ENCODE measurements around the gene DLX2. TPM values are rescaled to one million over a fixed set of nuclear protein-coding genes. Genes with fewer than 3 reads are reported as not detected.

The DLX2 gene
- total and polyA plus RNA-seq, 2 of the 13 experiments (the other 11 are each of a cell fraction or from before 2014, with no cell fraction given): 0.07 to 0.15 TPM

DNA sequence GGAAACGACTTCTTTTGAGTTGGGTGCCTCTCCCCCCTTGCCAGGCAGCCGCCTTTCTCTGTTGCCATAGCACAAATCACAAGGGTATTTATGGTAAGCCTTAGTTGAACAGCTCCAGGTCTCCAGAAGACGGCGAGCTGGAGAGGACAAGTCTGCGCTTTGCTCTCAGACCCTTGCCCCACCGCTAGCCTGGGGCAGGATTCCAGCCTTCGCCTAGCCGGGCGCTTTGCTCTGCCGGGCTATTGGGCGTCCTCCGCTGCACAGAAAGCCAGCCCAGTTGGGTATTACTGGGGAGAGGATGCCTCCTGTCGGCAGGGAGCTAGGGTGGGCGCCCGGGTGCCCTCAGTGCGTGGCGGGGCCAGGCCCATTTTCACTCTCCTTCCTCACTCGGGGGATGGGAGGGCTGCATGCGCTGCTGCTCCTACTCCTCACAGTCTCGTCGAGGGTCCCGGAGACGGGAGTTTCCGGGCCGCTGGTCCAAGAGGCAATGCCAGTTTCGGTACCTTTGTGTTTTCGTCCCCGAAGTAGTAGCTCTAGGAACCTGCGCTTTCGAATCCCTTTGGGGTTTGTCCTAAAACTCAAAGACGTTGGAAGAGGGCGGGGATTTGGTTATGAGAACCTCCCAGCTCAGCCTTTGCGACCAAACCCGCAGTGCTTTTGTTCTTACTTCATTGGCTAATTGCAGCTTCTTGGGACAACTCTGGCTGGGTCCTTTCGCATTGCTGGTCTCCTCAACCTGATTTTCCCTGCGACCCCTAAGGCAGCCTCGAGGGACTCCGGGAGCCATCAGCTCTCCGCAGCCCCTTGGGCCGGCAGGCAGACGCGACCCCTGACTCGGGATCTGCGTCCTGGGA, 3.6 kb upstream of the DLX2 start (continued):
- TF ChIP-seq, protein P1, sequence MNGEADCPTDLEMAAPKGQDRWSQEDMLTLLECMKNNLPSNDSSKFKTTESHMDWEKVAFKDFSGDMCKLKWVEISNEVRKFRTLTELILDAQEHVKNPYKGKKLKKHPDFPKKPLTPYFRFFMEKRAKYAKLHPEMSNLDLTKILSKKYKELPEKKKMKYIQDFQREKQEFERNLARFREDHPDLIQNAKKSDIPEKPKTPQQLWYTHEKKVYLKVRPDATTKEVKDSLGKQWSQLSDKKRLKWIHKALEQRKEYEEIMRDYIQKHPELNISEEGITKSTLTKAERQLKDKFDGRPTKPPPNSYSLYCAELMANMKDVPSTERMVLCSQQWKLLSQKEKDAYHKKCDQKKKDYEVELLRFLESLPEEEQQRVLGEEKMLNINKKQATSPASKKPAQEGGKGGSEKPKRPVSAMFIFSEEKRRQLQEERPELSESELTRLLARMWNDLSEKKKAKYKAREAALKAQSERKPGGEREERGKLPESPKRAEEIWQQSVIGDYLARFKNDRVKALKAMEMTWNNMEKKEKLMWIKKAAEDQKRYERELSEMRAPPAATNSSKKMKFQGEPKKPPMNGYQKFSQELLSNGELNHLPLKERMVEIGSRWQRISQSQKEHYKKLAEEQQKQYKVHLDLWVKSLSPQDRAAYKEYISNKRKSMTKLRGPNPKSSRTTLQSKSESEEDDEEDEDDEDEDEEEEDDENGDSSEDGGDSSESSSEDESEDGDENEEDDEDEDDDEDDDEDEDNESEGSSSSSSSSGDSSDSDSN (CRISPR knock-in tag; IDR thresholded peaks at IDR 0.05): peak; percentile 65; the same call in 1 of the 2 replicates
- TF ChIP-seq FLYWCH1 (CRISPR knock-in tag; IDR thresholded peaks at IDR 0.05): no peak
- TF ChIP-seq KDM5B (CRISPR knock-in tag; IDR thresholded peaks at IDR 0.05; ENCODE audit: borderline replicate concordance): peak; percentile 53; the same call in 1 of the 2 replicates
- no peak for TF ChIP-seq ZNF790 (CRISPR knock-in tag; IDR thresholded peaks at IDR 0.05; ENCODE audit: borderline replicate concordance)
- no peak for TF ChIP-seq ETV5 (CRISPR knock-in tag; IDR thresholded peaks at IDR 0.05; ENCODE audit: borderline replicate concordance)
- TF ChIP-seq, protein P2, sequence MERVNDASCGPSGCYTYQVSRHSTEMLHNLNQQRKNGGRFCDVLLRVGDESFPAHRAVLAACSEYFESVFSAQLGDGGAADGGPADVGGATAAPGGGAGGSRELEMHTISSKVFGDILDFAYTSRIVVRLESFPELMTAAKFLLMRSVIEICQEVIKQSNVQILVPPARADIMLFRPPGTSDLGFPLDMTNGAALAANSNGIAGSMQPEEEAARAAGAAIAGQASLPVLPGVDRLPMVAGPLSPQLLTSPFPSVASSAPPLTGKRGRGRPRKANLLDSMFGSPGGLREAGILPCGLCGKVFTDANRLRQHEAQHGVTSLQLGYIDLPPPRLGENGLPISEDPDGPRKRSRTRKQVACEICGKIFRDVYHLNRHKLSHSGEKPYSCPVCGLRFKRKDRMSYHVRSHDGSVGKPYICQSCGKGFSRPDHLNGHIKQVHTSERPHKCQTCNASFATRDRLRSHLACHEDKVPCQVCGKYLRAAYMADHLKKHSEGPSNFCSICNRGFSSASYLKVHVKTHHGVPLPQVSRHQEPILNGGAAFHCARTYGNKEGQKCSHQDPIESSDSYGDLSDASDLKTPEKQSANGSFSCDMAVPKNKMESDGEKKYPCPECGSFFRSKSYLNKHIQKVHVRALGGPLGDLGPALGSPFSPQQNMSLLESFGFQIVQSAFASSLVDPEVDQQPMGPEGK (CRISPR knock-in tag; IDR thresholded peaks at IDR 0.05): no peak
- TF ChIP-seq YY1 (IDR thresholded peaks at IDR 0.05; ENCODE audit: insufficient read depth, insufficient replicate concordance, low read depth, low read length): no peak
- no peak for TF ChIP-seq ASH2L (IDR thresholded peaks at IDR 0.05; ENCODE audit: insufficient read length, low read depth, low read length)
- no peak for TF ChIP-seq KDM5A (IDR thresholded peaks at IDR 0.05; ENCODE audit: borderline replicate concordance, low read length)
- TF ChIP-seq ZMAT3 (CRISPR knock-in tag; conservative IDR thresholded peaks at IDR 0.05): no peak
- no peak for TF ChIP-seq RFX3 (CRISPR knock-in tag; IDR thresholded peaks at IDR 0.05)
- no peak for TF ChIP-seq NCOR1 (IDR thresholded peaks at IDR 0.05; ENCODE audit: borderline replicate concordance, low read length)
- no peak for TF ChIP-seq LCORL (IDR thresholded peaks at IDR 0.05)
- peak; percentile 83 for TF ChIP-seq LCORL (CRISPR knock-in tag; IDR thresholded peaks at IDR 0.05)
- no peak for TF ChIP-seq SUZ12 (IDR thresholded peaks at IDR 0.05; ENCODE audit: low read depth, low read length)
- TF ChIP-seq, protein P3, sequence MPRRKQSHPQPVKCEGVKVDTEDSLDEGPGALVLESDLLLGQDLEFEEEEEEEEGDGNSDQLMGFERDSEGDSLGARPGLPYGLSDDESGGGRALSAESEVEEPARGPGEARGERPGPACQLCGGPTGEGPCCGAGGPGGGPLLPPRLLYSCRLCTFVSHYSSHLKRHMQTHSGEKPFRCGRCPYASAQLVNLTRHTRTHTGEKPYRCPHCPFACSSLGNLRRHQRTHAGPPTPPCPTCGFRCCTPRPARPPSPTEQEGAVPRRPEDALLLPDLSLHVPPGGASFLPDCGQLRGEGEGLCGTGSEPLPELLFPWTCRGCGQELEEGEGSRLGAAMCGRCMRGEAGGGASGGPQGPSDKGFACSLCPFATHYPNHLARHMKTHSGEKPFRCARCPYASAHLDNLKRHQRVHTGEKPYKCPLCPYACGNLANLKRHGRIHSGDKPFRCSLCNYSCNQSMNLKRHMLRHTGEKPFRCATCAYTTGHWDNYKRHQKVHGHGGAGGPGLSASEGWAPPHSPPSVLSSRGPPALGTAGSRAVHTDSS (CRISPR knock-in tag; conservative IDR thresholded peaks at IDR 0.05): no peak
- 0 out of 2 replicates have a peak, but pooled peaks have one; percentile 23 for TF ChIP-seq ESRRA (CRISPR knock-in tag; IDR thresholded peaks at IDR 0.05; ENCODE audit: low read depth)
- TF ChIP-seq, protein P4, sequence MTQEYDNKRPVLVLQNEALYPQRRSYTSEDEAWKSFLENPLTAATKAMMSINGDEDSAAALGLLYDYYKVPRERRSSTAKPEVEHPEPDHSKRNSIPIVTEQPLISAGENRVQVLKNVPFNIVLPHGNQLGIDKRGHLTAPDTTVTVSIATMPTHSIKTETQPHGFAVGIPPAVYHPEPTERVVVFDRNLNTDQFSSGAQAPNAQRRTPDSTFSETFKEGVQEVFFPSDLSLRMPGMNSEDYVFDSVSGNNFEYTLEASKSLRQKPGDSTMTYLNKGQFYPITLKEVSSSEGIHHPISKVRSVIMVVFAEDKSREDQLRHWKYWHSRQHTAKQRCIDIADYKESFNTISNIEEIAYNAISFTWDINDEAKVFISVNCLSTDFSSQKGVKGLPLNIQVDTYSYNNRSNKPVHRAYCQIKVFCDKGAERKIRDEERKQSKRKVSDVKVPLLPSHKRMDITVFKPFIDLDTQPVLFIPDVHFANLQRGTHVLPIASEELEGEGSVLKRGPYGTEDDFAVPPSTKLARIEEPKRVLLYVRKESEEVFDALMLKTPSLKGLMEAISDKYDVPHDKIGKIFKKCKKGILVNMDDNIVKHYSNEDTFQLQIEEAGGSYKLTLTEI (CRISPR knock-in tag; conservative IDR thresholded peaks at IDR 0.05): no peak
- no peak for TF ChIP-seq CBX2 (IDR thresholded peaks at IDR 0.05; ENCODE audit: low read depth, low read length)
- no peak; the same call in 1 of the 2 replicates for TF ChIP-seq CBX2 (CRISPR knock-in tag; IDR thresholded peaks at IDR 0.05; ENCODE audit: low read depth)
- TF ChIP-seq DNMT1 (CRISPR knock-in tag; IDR thresholded peaks at IDR 0.05): 0 out of 2 replicates have a peak, but pooled peaks have one; percentile 71
- TF ChIP-seq ATRX (CRISPR knock-in tag; IDR thresholded peaks at IDR 0.05; ENCODE audit: borderline replicate concordance): no peak
- no peak for TF ChIP-seq NFE2L2 (IDR thresholded peaks at IDR 0.05; ENCODE audit: low read length)
